BE2C (cell line): ENCODE data around the gene RGL1.

Experiments used
- DNase-seq: peaks from one replicate; pipeline ENCODE4 v3.0.0-alpha.2; 2020
- H3K27me3 ChIP-seq: fragments of 250-450 bp; sonication (Bioruptor Pico); 2 replicates; pipeline ENCODE4 v1.5.1; 2020; ENCODE audit warnings: mild to moderate bottlenecking
- H3K36me3 ChIP-seq: fragments of 250-450 bp; sonication (Bioruptor Pico); 2 replicates; pipeline ENCODE4 v1.5.1; 2020; ENCODE audit warnings: mild to moderate bottlenecking
- H3K4me1 ChIP-seq: fragments of 250-450 bp; sonication (Bioruptor Pico); 2 replicates; pipeline ENCODE4 v1.5.1; 2020
- H3K4me3 ChIP-seq: 2 replicates; pipeline ENCODE4 v1.5.1; 2011; ENCODE audit warnings: low read depth, low read length
- H3K9me3 ChIP-seq: fragments of 250-450 bp; sonication (Bioruptor Pico); 2 replicates; pipeline ENCODE4 v1.5.1; 2020
- CTCF ChIP-seq: IDR thresholded peaks from 2 replicates; pipeline ENCODE4 v1.5.1; 2012; ENCODE audit warnings: mild to moderate bottlenecking, low read depth, low read length

RGL1 gene

GRCh38 chr1:183910845-183911244, 105.9 kb downstream of the RGL1 start:
- Histone ChIP-seq H3K9me3 (no peaks in the 10 kb centered on the region), H3K27me3 (no peaks in the 10 kb centered on the region), H3K4me1 (peaks cover 4% of the 10 kb centered on the region; the same call in 1 of the 2 replicates), H3K4me3 (no peak overlapping the region), H3K36me3 (peaks cover 6% of the 10 kb centered on the region; the same call in 1 of the 2 replicates)
- DNase-seq = no peak
- TF ChIP-seq CTCF = no peak

GRCh38 chr1:183911285-183911684, 106.4 kb downstream of the RGL1 start:
- no peak for TF ChIP-seq CTCF
- Histone ChIP-seq H3K9me3 (no peaks in the 10 kb centered on the region), H3K27me3 (no peaks in the 10 kb centered on the region), H3K4me3 (no peak overlapping the region), H3K36me3 (peaks cover 6% of the 10 kb centered on the region; the same call in 1 of the 2 replicates), H3K4me1 (peaks cover 7% of the 10 kb centered on the region)
- DNase-seq = no peak

GRCh38 chr1:183912265-183912886, 107.5 kb downstream of the RGL1 start:
- H3K27me3 ChIP-seq = no peaks in the 10 kb centered on the region
- DNase-seq = no peak
- TF ChIP-seq CTCF = no peak
- peaks cover 6% of the 10 kb centered on the region; the same call in 1 of the 2 replicates for H3K36me3 ChIP-seq
- no peak overlapping the region for H3K4me3 ChIP-seq
- H3K4me1 ChIP-seq = peaks cover 8% of the 10 kb centered on the region
- H3K9me3 ChIP-seq = no peaks in the 10 kb centered on the region

GRCh38 chr1:183913567-183913993, 108.7 kb downstream of the RGL1 start:
- H3K4me3 ChIP-seq = no peak overlapping the region
- H3K27me3 ChIP-seq = no peaks in the 10 kb centered on the region
- H3K36me3 ChIP-seq = peaks cover 6% of the 10 kb centered on the region; the same call in 1 of the 2 replicates
- H3K9me3 ChIP-seq = no peaks in the 10 kb centered on the region
- TF ChIP-seq CTCF = no peak
- no peak for DNase-seq
- peaks cover 8% of the 10 kb centered on the region for H3K4me1 ChIP-seq

- Histone ChIP-seq H3K9me3 (no peaks in the 10 kb centered on the region), H3K36me3 (peaks cover 6% of the 10 kb centered on the region; the same call in 1 of the 2 replicates)
- TF ChIP-seq CTCF = no peak
Measured at GRCh38 chr1:183914276-183914675, 109.4 kb downstream of the RGL1 start.

GRCh38 chr1:183914891-183915290, 110.0 kb downstream of the RGL1 start:
- no peak for DNase-seq
- H3K4me3 ChIP-seq = no peak overlapping the region
- no peaks in the 10 kb centered on the region for H3K9me3 ChIP-seq
- peaks cover 6% of the 10 kb centered on the region; the same call in 1 of the 2 replicates for H3K36me3 ChIP-seq
- no peak for TF ChIP-seq CTCF
- H3K27me3 ChIP-seq = no peaks in the 10 kb centered on the region
- peaks cover 8% of the 10 kb centered on the region for H3K4me1 ChIP-seq

More at GRCh38 chr1:183914276-183914675, 109.4 kb downstream of the RGL1 start:
- Histone ChIP-seq H3K4me1 (peaks cover 8% of the 10 kb centered on the region), H3K4me3 (no peak overlapping the region), H3K27me3 (no peaks in the 10 kb centered on the region)
- no peak for DNase-seq
